ENCODE measurements around the gene TMEM269. TPM values are rescaled to one million over a fixed set of nuclear protein-coding genes. Genes with fewer than 3 reads are reported as not detected.
A peak's percentile ranks its signal among the peaks of the same experiment; 100 is the strongest.

The TMEM269 gene
- total and polyA plus RNA-seq, 9 of the 15 experiments (the other 6 are each of a cell fraction or from before 2014, with no cell fraction given), result 0.09 to 0.49 (median 0.21) TPM

DNA sequence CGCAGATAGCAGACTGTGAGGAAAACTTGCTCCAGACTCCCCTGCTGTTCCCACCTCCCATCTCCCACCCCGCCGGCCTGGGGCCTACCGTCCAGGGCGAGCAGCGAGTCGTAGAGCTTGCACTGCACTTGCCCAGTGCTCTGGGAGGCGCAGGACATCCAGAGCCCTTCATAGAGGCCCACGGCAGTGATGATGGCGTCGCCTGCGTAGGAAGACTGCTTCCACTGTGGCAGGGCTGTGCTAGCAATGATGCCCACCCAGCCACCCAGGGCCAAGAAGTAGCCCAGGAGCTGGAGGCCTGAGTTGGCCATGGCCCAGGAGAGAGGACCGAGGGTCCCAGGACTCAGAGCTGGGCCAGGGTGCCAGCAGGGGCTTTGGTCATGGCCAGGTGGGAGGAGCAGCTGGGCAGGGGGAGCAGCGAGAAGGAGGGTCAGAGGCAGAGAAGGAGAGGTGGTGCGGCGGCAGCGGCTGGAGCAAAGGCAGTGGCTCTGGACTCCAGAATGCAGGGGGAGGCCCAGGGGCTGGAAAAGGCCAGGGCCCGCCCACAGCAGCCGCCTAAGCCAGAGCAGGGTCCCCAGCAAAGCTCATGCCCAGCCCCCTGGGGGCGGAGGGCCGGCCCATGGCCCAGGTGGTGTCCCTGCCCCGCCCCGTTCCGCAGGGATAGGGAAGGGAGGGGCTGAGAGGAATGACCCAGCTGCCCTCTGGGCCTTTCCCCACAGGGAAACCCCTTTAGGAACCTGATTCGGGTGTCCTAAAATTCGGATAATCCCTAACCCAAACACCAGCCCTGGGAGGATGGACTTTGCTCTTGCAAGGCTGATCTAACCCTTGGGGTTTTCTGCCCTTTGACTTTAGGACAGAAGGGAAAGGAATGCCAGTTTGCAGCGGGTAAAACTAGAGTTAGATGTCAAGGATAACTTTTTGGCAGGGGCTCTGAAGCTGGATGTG is 44.8 kb upstream of the TMEM269 start, which contains the start of gene CLDN19:
CLDN19 (minus strand) TSS at position 484 of the 948 bp plus-strand sequence; CDS start at position 311, 173 bp downstream.
- in situ Hi-C loops (cut with MboI), result loop anchor here (10.0 to 25.0 kb wide), 2 partner anchors 153 to 395 kb away; no protein-coding TSS in a partner anchor
- no peaks in the 10 kb centered on the region for H3K9me3 ChIP-seq (replicated peaks; ENCODE audit: control insufficient read depth, insufficient read depth, low read depth, low read length)
- BruUV-seq (replicated peaks), result no TSS peak
- no peak within 1 kb of the TSS for H2AFZ ChIP-seq (ENCODE audit: low read depth, low read length)
- peaks cover 5% of the 10 kb centered on the region for H3K9me1 ChIP-seq (ENCODE audit: control insufficient read depth, insufficient read depth, low read length)
- H3K27me3 ChIP-seq (ENCODE audit: control insufficient read depth in 2 of 2, insufficient read depth in 2 of 2, low read length in 2 of 2), result peaks cover 4 to 33% of the 10 kb centered on the region in 2 experiments; a peak in 4 of 5 replicates
- ATAC-seq (peak; percentile 19), FAIRE-seq (peak; percentile 63), DNase-seq (ENCODE audit: extremely low read depth in 1 of 4, low spot score in 3 of 4) (peak; percentile 23 to 79 (median 58))
- POLR2A ChIA-PET, result interaction anchor here (0.6 to 0.9 kb wide), 4 partner anchors 57 to 528 kb away, joined by 3 read pairs; no protein-coding TSS in a partner anchor
- CTCF ChIA-PET (ENCODE audit: low intra/inter-chr PET ratio), result no interaction called here
- WGBS (ENCODE audit: insufficient coverage, low coverage, missing lambda C conversion rate), result 9% methylated on average over 27 of the region's 27 CpGs
- no peak within 1 kb of the TSS for H3K4me2 ChIP-seq (ENCODE audit: insufficient read depth, low read length)
- no peaks in the 10 kb centered on the region for H3K79me2 ChIP-seq (ENCODE audit: control insufficient read depth, insufficient read depth, low read length)
- TF ChIP-seq ZNF717 (CRISPR knock-in tag; IDR thresholded peaks at IDR 0.05) (no peak), DIDO1 (tag; IDR thresholded peaks at IDR 0.05; ENCODE audit: low read depth) (no peak), EGR1 (conservative IDR thresholded peaks at IDR 0.05) (peak; percentile 22; the same call in 1 of the 2 replicates)
- TF ChIP-seq, protein P1, sequence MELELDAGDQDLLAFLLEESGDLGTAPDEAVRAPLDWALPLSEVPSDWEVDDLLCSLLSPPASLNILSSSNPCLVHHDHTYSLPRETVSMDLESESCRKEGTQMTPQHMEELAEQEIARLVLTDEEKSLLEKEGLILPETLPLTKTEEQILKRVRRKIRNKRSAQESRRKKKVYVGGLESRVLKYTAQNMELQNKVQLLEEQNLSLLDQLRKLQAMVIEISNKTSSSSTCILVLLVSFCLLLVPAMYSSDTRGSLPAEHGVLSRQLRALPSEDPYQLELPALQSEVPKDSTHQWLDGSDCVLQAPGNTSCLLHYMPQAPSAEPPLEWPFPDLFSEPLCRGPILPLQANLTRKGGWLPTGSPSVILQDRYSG (tag; conservative IDR thresholded peaks at IDR 0.05; ENCODE audit: low read depth), result no peak
- intact Hi-C loops (cut with micrococcal nuclease), result loop anchor here (10.0 kb wide), 2 partner anchors 395 to 595 kb away; no protein-coding TSS in a partner anchor
- no peaks in the 10 kb centered on the region for H3K36me3 ChIP-seq (ENCODE audit: control insufficient read depth, insufficient read depth, low read length)
- H3K4me1 ChIP-seq (replicated peaks in 1 of 2; ENCODE audit: control insufficient read depth in 2 of 2, insufficient read depth in 2 of 2, low read length in 2 of 2), result peaks cover 0 to 43% of the 10 kb centered on the region in 2 experiments; a peak in 3 of 5 replicates
- no peak within 1 kb of the TSS for H3K27ac ChIP-seq (ENCODE audit: extremely low read depth, low read depth, low read length)
- no peak within 1 kb of the TSS for H3K4me3 ChIP-seq
- H3K9ac ChIP-seq (ENCODE audit: insufficient read depth in 1 of 2, low read depth in 2 of 2, low read length in 2 of 2), result peak within 1 kb of the TSS in 1 of 2 experiments; percentile 2; a peak in 1 of 4 replicates
- H4K20me1 ChIP-seq (replicated peaks; ENCODE audit: control insufficient read depth, insufficient read depth, low read length), result peaks cover 5% of the 10 kb centered on the region; the same call in 1 of the 2 replicates
